HCT116 (cell line): ENCODE results near the gene UROD. TPM values are rescaled to one million over a fixed set of nuclear protein-coding genes. Genes with fewer than 3 reads are reported as not detected.

ENCODE experiments used
- ATAC-seq: fragments of 200-7000 bp; cut with Tn5 transposase; 2 replicates; pipeline ENCODE4 v1.9.1; 2020; ENCODE audit warnings: mild to moderate bottlenecking, moderate library complexity
- BruUV-seq: library from RNA; stranded (reverse); fragments of 400-500 nt; replicated peaks from 2 replicates; lab custom pipeline; 2021; lab: Mats Ljungman, UMichigan
- CTCF ChIA-PET: fragments of 300-600 bp; sonication (Branson Sonifier 250); formaldehyde crosslinking; loops from one replicate; lab custom pipeline; 2021; ENCODE audit warnings: antibody characterized with exemption; lab: Charles Lee
- POLR2A ChIA-PET: fragments of 300-600, 350-600 bp; sonication (Branson Sonifier 250); formaldehyde crosslinking; loops from one replicate; lab custom pipeline; 2021; ENCODE audit warnings: antibody characterized with exemption; lab: Charles Lee
- RAD21 ChIA-PET, 2 experiments: fragments of 300-600 bp; sonication (Branson Sonifier 250); formaldehyde crosslinking; loops; one replicate each; lab custom pipeline; 2023; ENCODE audit warnings: low total read pairs in 2 of 2; ENCODE audit not compliant: uncharacterized antibody in 2 of 2, unreplicated experiment in 2 of 2, low non-redundant PET in 1 of 2; lab: Charles Lee
- DNase-seq: peaks from one replicate; pipeline ENCODE4 v3.0.0-alpha.2; 2010; ENCODE audit warnings: low read depth, low spot score
- H2AFZ ChIP-seq: fragments of 200-600 bp; shearing (Covaris generic), sonication (generic); 2 replicates; pipeline ENCODE4 v1.6.1; 2017; ENCODE audit warnings: low read depth, mixed run types, mixed read lengths, antibody characterized with exemption, low read length; ENCODE audit not compliant: poor library complexity, severe bottlenecking
- H3K27ac ChIP-seq: 2 replicates; pipeline ENCODE4 v1.5.1; 2012; ENCODE audit warnings: low read depth, low read length
- H3K27me3 ChIP-seq: fragments of 200-600 bp; sonication (generic); 2 replicates; pipeline ENCODE4 v1.6.1; 2016; ENCODE audit warnings: mixed run types, low read length, mixed read lengths; ENCODE audit not compliant: insufficient read depth
- H3K36me3 ChIP-seq, 2 experiments: fragments of 200-500 bp in 1 of 2; fragments of 200-600 bp in 1 of 2; sonication (Bioruptor generic) in 1 of 2; sonication (generic) in 1 of 2; 2 replicates each; pipeline versions ENCODE4 v1.5.1 to v1.6.1; 2014 to 2016; ENCODE audit warnings: low read length in 2 of 2, inconsistent platforms in 1 of 2, mixed read lengths in 1 of 2, mixed run types in 1 of 2; ENCODE audit not compliant: insufficient read depth in 2 of 2, control insufficient read depth in 1 of 2
- H3K4me1 ChIP-seq, 2 experiments: fragments of 200-600 bp in 1 of 2; sonication (generic) in 1 of 2; 2 replicates each; pipeline versions ENCODE4 v1.5.1 to v1.6.1; 2012 to 2017; ENCODE audit warnings: low read length in 2 of 2, inconsistent platforms in 1 of 2, mild to moderate bottlenecking in 1 of 2, mixed read lengths in 1 of 2, mixed run types in 1 of 2, moderate library complexity in 1 of 2; ENCODE audit not compliant: insufficient read depth in 2 of 2, control insufficient read depth in 1 of 2
- H3K4me2 ChIP-seq: fragments of 200-600 bp; sonication (generic); 2 replicates; pipeline ENCODE4 v1.6.1; 2017; ENCODE audit warnings: mixed run types, low read length, mixed read lengths
- H3K4me3 ChIP-seq, 2 experiments: fragments of 200-600 bp in 1 of 2; sonication (generic) in 1 of 2; replicated peaks in 1 of 2; 2 replicates each; pipeline ENCODE4 v1.5.1; 2011 to 2016; ENCODE audit warnings: low read length in 2 of 2, control low read depth in 1 of 2, low read depth in 1 of 2, mild to moderate bottlenecking in 1 of 2, mixed read lengths in 1 of 2, mixed run types in 1 of 2
- H3K79me2 ChIP-seq: fragments of 200-600 bp; sonication (generic); 2 replicates; pipeline ENCODE4 v1.6.1; 2017; ENCODE audit warnings: mild to moderate bottlenecking, mixed run types, low read length, moderate library complexity, mixed read lengths; ENCODE audit not compliant: insufficient read depth
- H3K9ac ChIP-seq: fragments of 200-600 bp; sonication (generic); 2 replicates; pipeline ENCODE4 v1.6.1; 2016; ENCODE audit warnings: low read length, mixed read lengths
- H3K9me2 ChIP-seq: fragments of 200-600 bp; sonication (generic), shearing (Covaris generic); 2 replicates; pipeline ENCODE4 v1.6.1; 2017; ENCODE audit warnings: mixed run types, mild to moderate bottlenecking, moderate library complexity; ENCODE audit not compliant: insufficient read depth
- H3K9me3 ChIP-seq, 2 experiments: fragments of 200-500 bp in 1 of 2; fragments of 200-600 bp in 1 of 2; sonication (Bioruptor generic) in 1 of 2; sonication (generic) in 1 of 2; 2 replicates each; pipeline ENCODE4 v1.6.1; 2014 to 2017; ENCODE audit warnings: low read length in 2 of 2, mixed read lengths in 2 of 2, inconsistent platforms in 1 of 2, low read depth in 1 of 2, mild to moderate bottlenecking in 1 of 2, mixed run types in 1 of 2, moderate library complexity in 1 of 2; ENCODE audit not compliant: control insufficient read depth in 1 of 2, insufficient read depth in 1 of 2
- H4K20me1 ChIP-seq: fragments of 200-600 bp; sonication (generic), shearing (Covaris generic); 2 replicates; pipeline ENCODE4 v1.6.1; 2017; ENCODE audit warnings: mixed run types, mild to moderate bottlenecking, moderate library complexity; ENCODE audit not compliant: insufficient read depth
- CEBPB ChIP-seq: IDR thresholded peaks from 2 replicates; pipeline ENCODE4 v1.6.1; 2012; ENCODE audit warnings: low read depth
- ELF1 ChIP-seq: IDR thresholded peaks from 2 replicates; pipeline ENCODE4 v1.6.1; 2012; ENCODE audit warnings: low read depth, borderline replicate concordance
- FOSL1 ChIP-seq: IDR thresholded peaks from 2 replicates; pipeline ENCODE4 v1.6.1; 2012; ENCODE audit warnings: low read depth
- RAD21 ChIP-seq: IDR thresholded peaks from 2 replicates; pipeline ENCODE4 v1.6.1; 2012; ENCODE audit warnings: low read depth, mild to moderate bottlenecking
- TCF7L2 ChIP-seq: IDR thresholded peaks from 2 replicates; pipeline ENCODE4 v1.7.0; 2011; ENCODE audit warnings: borderline replicate concordance, inconsistent platforms; ENCODE audit not compliant: insufficient read depth, insufficient read length; ENCODE audit errors: extremely low read depth
- ZBTB33 ChIP-seq: IDR thresholded peaks from 2 replicates; pipeline ENCODE4 v1.6.1; 2011; ENCODE audit warnings: mild to moderate bottlenecking, low read length, moderate library complexity; ENCODE audit not compliant: insufficient replicate concordance; ENCODE audit errors: extremely low read depth
- ZNF274 ChIP-seq: fragments of 200-500 bp; sonication (Bioruptor generic); IDR thresholded peaks from 2 replicates; pipeline ENCODE4 v1.6.1; 2014; ENCODE audit warnings: mild to moderate bottlenecking, low read depth, low read length, inconsistent platforms
- intact Hi-C: fragments of 100-400 bp; cut with micrococcal nuclease; formaldehyde crosslinking; loops from 2 replicates; pipeline ENCODE4 v1.10.0; 2022
- total RNA-seq: library from RNA; stranded (reverse); gene quantifications from one replicate; pipeline ENCODE4 v1.2.1, GENCODE V29; 2021; ENCODE audit not compliant: unreplicated experiment
- TF ChIP-seq, protein P1 (sequence below): IDR thresholded peaks from 2 replicates; pipeline ENCODE4 v1.6.1; 2012; ENCODE audit warnings: low read depth
- TF ChIP-seq, protein P2 (sequence below), 3 experiments: fragments of 200-600 bp in 1 of 3; sonication (generic) in 1 of 3; IDR thresholded peaks in 2 of 3; conservative IDR thresholded peaks in 1 of 3; 2 replicates each; pipeline ENCODE4 v1.5.1; 2012 to 2017; ENCODE audit warnings: low read depth in 2 of 3, low read length in 2 of 3, antibody characterized with exemption in 1 of 3, borderline replicate concordance in 1 of 3, control low read depth in 1 of 3, mild to moderate bottlenecking in 1 of 3, mixed read lengths in 1 of 3, mixed run types in 1 of 3, moderate library complexity in 1 of 3; ENCODE audit not compliant: insufficient read depth in 1 of 3

The UROD gene
- total RNA-seq, 1 experiment from 2014 or later = 73.7 TPM

GRCh38 chr1:44964396-44964795 lies 47.7 kb upstream of the UROD start:
- Histone ChIP-seq H3K9me3 (no peaks in the 10 kb centered on the region), H3K9ac (no peak overlapping the region), H2AFZ (no peak overlapping the region), H3K4me3 (no peak overlapping the region), H4K20me1 (no peaks in the 10 kb centered on the region), H3K36me3 (no peaks in the 10 kb centered on the region), H3K27me3 (no peaks in the 10 kb centered on the region), H3K79me2 (peaks cover 13% of the 10 kb centered on the region), H3K4me1 (peaks cover 4 to 14% of the 10 kb centered on the region in 2 experiments; a peak in 3 of 4 replicates), H3K27ac (no peak overlapping the region), H3K9me2 (no peaks in the 10 kb centered on the region), H3K4me2 (no peak overlapping the region)
- intact Hi-C loops = no loop called here
- no TSS peak for BruUV-seq
- RAD21 ChIA-PET = no interaction called here
- POLR2A ChIA-PET = interaction anchor here (0.6 kb wide), 1 partner anchor 23 kb away, joined by 3 read pairs; no protein-coding TSS in a partner anchor
- no peak for ATAC-seq
- CTCF ChIA-PET = no interaction called here
- TF ChIP-seq CEBPB = no peak
- no peak for TF ChIP-seq ELF1
- TF ChIP-seq, protein P1, sequence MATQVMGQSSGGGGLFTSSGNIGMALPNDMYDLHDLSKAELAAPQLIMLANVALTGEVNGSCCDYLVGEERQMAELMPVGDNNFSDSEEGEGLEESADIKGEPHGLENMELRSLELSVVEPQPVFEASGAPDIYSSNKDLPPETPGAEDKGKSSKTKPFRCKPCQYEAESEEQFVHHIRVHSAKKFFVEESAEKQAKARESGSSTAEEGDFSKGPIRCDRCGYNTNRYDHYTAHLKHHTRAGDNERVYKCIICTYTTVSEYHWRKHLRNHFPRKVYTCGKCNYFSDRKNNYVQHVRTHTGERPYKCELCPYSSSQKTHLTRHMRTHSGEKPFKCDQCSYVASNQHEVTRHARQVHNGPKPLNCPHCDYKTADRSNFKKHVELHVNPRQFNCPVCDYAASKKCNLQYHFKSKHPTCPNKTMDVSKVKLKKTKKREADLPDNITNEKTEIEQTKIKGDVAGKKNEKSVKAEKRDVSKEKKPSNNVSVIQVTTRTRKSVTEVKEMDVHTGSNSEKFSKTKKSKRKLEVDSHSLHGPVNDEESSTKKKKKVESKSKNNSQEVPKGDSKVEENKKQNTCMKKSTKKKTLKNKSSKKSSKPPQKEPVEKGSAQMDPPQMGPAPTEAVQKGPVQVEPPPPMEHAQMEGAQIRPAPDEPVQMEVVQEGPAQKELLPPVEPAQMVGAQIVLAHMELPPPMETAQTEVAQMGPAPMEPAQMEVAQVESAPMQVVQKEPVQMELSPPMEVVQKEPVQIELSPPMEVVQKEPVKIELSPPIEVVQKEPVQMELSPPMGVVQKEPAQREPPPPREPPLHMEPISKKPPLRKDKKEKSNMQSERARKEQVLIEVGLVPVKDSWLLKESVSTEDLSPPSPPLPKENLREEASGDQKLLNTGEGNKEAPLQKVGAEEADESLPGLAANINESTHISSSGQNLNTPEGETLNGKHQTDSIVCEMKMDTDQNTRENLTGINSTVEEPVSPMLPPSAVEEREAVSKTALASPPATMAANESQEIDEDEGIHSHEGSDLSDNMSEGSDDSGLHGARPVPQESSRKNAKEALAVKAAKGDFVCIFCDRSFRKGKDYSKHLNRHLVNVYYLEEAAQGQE = no peak
- no peak for TF ChIP-seq RAD21
- no peak for DNase-seq

- Histone ChIP-seq H4K20me1 (no peaks in the 10 kb centered on the region), H3K4me1 (peaks cover 10 to 14% of the 10 kb centered on the region in 2 experiments; a peak in 3 of 4 replicates), H3K27ac (no peak overlapping the region), H2AFZ (no peak overlapping the region), H3K27me3 (no peaks in the 10 kb centered on the region), H3K4me3 (no peak overlapping the region), H3K79me2 (no peaks in the 10 kb centered on the region; the same call in 1 of the 2 replicates), H3K9me2 (no peaks in the 10 kb centered on the region), H3K36me3 (no peaks in the 10 kb centered on the region; a peak in 1 of 4 replicates), H3K9me3 (no peaks in the 10 kb centered on the region), H3K4me2 (no peak overlapping the region), H3K9ac (no peak overlapping the region)
- ChIA-PET RAD21 (no interaction called here), POLR2A (no interaction called here), CTCF (no interaction called here)
- BruUV-seq = no TSS peak
- DNase-seq (no peak), ATAC-seq (no peak)
- intact Hi-C loops = no loop called here
- TF ChIP-seq FOSL1 = no peak
- TF ChIP-seq, protein P2, sequence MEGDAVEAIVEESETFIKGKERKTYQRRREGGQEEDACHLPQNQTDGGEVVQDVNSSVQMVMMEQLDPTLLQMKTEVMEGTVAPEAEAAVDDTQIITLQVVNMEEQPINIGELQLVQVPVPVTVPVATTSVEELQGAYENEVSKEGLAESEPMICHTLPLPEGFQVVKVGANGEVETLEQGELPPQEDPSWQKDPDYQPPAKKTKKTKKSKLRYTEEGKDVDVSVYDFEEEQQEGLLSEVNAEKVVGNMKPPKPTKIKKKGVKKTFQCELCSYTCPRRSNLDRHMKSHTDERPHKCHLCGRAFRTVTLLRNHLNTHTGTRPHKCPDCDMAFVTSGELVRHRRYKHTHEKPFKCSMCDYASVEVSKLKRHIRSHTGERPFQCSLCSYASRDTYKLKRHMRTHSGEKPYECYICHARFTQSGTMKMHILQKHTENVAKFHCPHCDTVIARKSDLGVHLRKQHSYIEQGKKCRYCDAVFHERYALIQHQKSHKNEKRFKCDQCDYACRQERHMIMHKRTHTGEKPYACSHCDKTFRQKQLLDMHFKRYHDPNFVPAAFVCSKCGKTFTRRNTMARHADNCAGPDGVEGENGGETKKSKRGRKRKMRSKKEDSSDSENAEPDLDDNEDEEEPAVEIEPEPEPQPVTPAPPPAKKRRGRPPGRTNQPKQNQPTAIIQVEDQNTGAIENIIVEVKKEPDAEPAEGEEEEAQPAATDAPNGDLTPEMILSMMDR (IDR thresholded peaks at IDR 0.05 in 2 of 3, conservative IDR thresholded peaks at IDR 0.05 in 1 of 3; ENCODE audit: borderline replicate concordance in 1 of 3, insufficient read depth in 1 of 3, low read depth in 2 of 3, low read length in 2 of 3) = no peak
- TF ChIP-seq ZBTB33 = no peak
- no peak for TF ChIP-seq ZNF274
- no peak for TF ChIP-seq TCF7L2
These were observed 41.7 kb upstream of the UROD start for GRCh38 chr1:44970317-44970716.
